BLaER1 (cell line): ENCODE data around the gene USP49.
"Not testable (repeated sequence)": the region's sequence is repeated elsewhere in the genome, so short reads cannot be mapped to it uniquely, and the experiment has no call there.

Experiments used
- H3K27ac ChIP-seq: shearing (Covaris generic); formaldehyde crosslinking; 2 replicates; pipeline ENCODE4 v1.8.1; 2022
- H3K27me3 ChIP-seq: shearing (Covaris generic); formaldehyde crosslinking; 2 replicates; pipeline ENCODE4 v1.8.1; 2022
- H3K36me3 ChIP-seq: shearing (Covaris generic); formaldehyde crosslinking; 2 replicates; pipeline ENCODE4 v1.8.1; 2022
- H3K4me1 ChIP-seq: shearing (Covaris generic); formaldehyde crosslinking; 2 replicates; pipeline ENCODE4 v1.8.1; 2022
- H3K4me2 ChIP-seq: shearing (Covaris generic); formaldehyde crosslinking; 2 replicates; pipeline ENCODE4 v1.8.1; 2022
- H3K4me3 ChIP-seq: shearing (Covaris generic); formaldehyde crosslinking; 2 replicates; pipeline ENCODE4 v1.8.1; 2022
- H3K9ac ChIP-seq: shearing (Covaris generic); formaldehyde crosslinking; 2 replicates; pipeline ENCODE4 v1.8.1; 2022
- H3K9me3 ChIP-seq: shearing (Covaris generic); formaldehyde crosslinking; 2 replicates; pipeline ENCODE4 v1.8.1; 2022
- H4K20me1 ChIP-seq: shearing (Covaris generic); formaldehyde crosslinking; 2 replicates; pipeline ENCODE4 v1.8.1; 2022
- Cebpa-rat ChIP-seq: shearing (Covaris generic); IDR thresholded peaks from 2 replicates; pipeline ENCODE4 v1.8.1; 2022

Gene USP49

DNA sequence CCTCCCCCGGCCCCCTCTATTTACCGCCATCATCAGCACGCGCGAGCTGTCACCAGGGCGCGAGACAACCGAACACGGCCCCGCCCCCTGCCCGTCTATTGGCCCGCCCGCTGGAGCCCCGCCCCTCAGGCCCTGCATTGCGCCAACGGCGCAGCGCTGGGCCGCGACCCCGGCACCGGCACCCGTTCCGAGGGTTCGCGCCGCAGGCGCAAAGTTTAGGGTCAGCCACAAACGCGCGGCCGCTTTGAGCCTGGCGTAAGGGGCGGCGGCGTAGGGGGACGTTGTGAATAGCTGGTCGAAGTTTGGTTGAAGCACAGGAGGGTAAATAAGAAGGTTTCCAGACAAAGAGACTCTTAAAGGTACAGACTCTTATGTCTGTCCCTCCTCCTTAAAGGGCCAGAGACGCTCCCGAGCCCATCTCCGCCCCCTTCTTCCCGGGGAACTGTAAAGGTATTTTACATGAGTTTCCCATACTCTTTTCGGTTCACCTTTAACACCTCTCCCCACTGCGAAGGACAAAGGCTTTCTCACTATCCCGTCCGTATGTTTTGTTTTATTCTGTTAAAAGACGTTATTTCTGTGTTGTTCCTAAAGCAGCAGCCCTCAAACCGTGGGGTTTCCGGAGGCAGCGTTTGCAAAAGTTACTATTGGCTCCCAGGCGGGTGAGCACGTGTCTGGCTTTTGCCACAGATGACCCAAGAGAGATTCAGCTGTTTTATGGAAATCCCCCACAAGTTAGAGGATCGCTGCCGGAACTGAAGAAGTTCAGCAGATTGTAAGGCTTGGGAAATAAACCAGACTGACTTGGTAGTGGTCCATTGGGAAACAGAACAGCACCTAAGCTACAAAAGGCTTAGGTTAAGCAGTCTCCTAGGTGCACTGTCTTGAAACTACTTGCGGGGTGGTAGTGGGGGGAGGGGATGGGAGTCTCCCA is at the start of gene USP49:
Gene USP49, minus strand, starts transcription at position 76 of the 934 bp plus-strand sequence. CDS start 88,392 bp downstream, outside the sequence.
- peak within 1 kb of the TSS; percentile 93 for H3K27ac ChIP-seq
- H3K9ac ChIP-seq: peak within 1 kb of the TSS; percentile 92
- peaks cover 31% of the 10 kb centered on the region for H3K36me3 ChIP-seq
- peaks cover 49% of the 10 kb centered on the region for H3K4me1 ChIP-seq
- no peak for TF ChIP-seq Cebpa-rat
- peak within 1 kb of the TSS; percentile 98 for H3K4me2 ChIP-seq
- peak within 1 kb of the TSS; percentile 78 for H3K4me3 ChIP-seq
- no peaks in the 10 kb centered on the region for H3K27me3 ChIP-seq
- peaks cover 39% of the 10 kb centered on the region for H4K20me1 ChIP-seq
- no peaks in the 10 kb centered on the region for H3K9me3 ChIP-seq

DNA sequence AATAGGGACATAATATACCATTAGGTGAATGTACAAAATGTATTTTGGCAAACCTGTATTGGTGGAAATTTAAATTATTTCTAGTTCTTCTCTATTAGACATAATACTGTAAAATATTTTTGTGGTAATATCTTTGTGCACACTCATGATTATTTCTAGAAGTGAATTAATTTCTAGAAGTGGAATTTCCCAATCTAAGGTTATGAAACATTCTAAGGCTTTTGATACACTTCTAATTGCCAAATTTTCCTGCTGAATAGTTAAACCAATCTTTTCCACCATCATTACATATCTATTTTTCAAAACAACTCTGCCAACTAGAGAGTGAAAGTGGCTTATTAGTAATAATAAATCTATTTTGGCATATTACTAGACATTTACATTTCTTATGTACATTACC is 48.3 kb upstream of the USP49 start:
- H3K4me2 ChIP-seq: no peak overlapping the region

DNA sequence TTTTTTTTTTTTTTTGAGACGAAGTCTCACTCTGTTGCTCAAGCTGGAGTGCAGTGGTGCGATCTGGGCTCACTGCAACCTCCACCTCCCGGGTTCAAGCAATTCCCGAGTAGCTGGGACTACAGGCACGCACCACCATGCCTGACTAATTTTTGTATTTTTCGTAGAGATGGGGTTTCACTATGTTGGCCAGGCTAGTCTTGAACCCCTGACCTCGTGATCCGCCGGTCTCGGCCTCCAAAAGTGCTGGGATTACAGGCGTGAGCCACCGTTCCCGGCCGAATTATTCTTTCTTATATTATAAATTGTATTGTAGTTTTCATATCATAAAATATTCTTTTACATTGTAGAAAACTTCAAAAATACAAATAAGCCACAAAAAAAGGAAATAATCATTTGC is 47.7 kb upstream of the USP49 start:
- Histone ChIP-seq H4K20me1 (peaks cover 17% of the 10 kb centered on the region), H3K4me2 (peak overlapping the region; percentile 98), H3K36me3 (peaks cover 39% of the 10 kb centered on the region), H3K4me1 (peaks cover 53% of the 10 kb centered on the region), H3K4me3 (peak overlapping the region; percentile 98; the same call in 1 of the 2 replicates), H3K9ac (peak overlapping the region; percentile 100), H3K27ac (peak overlapping the region; percentile 99)
- H3K27me3 ChIP-seq, H3K9me3 ChIP-seq: not testable (repeated sequence)

More for the DNA sequence above, 48.3 kb upstream of the USP49 start:
- Histone ChIP-seq H3K9me3 (no peaks in the 10 kb centered on the region), H4K20me1 (peaks cover 12% of the 10 kb centered on the region), H3K9ac (no peak overlapping the region), H3K4me3 (no peak overlapping the region), H3K27me3 (no peaks in the 10 kb centered on the region), H3K27ac (no peak overlapping the region), H3K4me1 (peaks cover 47% of the 10 kb centered on the region), H3K36me3 (peaks cover 35% of the 10 kb centered on the region)
- no peak for TF ChIP-seq Cebpa-rat

DNA sequence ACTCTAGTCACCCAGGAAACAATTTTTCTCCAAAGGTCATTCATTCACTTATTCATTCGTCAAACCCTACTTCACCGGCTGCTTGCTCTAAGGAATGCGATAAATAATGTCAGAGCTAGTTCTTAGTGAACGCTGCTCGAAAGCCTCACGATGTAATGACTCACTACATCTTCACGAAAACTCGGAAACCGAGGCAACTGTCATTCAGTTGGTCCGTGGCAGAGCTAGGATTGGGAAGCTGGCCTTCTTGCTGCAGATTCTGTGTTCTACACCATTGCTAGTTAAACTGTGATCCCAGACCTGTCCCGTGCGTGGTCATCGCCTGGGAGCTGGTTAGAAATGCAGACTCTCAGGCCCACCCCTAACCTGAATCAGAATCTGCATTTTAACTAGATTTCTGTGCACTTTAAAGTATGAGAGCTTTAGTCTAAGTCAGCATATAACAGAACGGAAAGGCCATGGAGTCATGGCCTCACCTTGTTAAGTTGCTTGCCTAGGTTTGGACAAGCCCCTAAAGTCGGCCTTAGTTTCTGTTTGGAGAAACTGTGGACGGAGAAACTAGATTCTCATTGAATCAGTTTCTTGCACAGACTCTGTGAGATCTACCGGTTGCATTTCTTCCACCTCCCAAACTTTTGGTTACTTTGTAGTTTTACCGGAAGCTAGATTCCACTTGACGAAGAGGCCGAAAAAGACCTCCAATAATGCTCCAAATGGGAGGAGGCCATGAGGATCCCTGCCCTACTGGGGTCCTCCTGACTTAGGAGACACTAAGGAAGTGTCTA is 47.1 kb upstream of the USP49 start:
- Histone ChIP-seq H3K4me1 (peaks cover 59% of the 10 kb centered on the region), H3K36me3 (peaks cover 42% of the 10 kb centered on the region), H3K27ac (peak overlapping the region; percentile 99), H3K4me2 (peak overlapping the region; percentile 98), H4K20me1 (peaks cover 23% of the 10 kb centered on the region), H3K4me3 (peak overlapping the region; percentile 98), H3K9ac (peak overlapping the region; percentile 100), H3K9me3 (no peaks in the 10 kb centered on the region), H3K27me3 (no peaks in the 10 kb centered on the region)
- no peak for TF ChIP-seq Cebpa-rat

DNA sequence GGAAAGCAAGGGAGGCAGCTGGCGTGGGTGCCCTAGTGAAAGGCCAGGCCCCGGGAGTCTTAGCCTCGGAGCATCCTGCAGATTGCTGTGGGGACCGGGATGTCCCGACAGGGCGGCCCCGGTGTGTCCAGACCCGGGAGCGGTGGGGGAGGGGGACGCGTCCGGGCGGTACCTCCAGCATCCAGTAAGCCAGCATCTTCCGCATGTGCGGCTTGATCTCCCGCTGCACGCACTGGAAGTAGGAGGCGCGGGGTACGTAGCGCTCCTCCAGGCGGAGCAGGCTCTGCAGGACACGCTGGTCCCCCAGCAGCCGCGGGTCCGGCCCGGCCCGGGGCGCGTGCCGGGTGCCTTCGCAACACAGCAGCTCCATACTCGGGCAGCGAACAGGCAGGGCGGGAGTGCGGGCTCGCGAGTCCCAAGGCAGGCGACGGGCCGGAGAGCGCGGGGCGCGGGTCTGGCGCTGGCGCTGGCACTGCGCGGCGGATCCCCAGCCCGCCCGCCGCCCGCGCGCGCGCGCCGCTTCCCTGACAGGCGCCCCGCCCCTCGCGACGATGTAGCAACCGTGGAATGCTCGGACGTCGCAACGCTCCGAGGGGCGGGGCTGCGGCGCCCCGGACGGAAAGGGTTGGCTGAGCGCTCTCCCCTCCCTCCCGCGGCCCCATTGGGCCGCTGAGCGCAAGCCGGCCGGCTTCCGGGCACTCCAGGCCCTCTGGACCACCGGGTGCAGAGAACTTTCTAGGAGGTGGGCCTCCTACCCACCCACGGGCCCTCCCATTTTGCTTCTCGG is 46.3 kb upstream of the USP49 start, which contains the start of gene CCND3:
Gene CCND3, minus strand, starts transcription at position 529 of the 787 bp plus-strand sequence. Its CDS starts 159 bp downstream, at position 370.
- H3K4me3 ChIP-seq: peak within 1 kb of the TSS; percentile 98
- H3K4me2 ChIP-seq: peak within 1 kb of the TSS; percentile 98
- peaks cover 67% of the 10 kb centered on the region for H3K4me1 ChIP-seq
- TF ChIP-seq Cebpa-rat: peak; percentile 88
- H3K36me3 ChIP-seq: peaks cover 50% of the 10 kb centered on the region
- H4K20me1 ChIP-seq: peaks cover 31% of the 10 kb centered on the region
- H3K9me3 ChIP-seq: no peaks in the 10 kb centered on the region
- no peaks in the 10 kb centered on the region for H3K27me3 ChIP-seq
- peak within 1 kb of the TSS; percentile 99 for H3K27ac ChIP-seq
- peak within 1 kb of the TSS; percentile 100 for H3K9ac ChIP-seq

DNA sequence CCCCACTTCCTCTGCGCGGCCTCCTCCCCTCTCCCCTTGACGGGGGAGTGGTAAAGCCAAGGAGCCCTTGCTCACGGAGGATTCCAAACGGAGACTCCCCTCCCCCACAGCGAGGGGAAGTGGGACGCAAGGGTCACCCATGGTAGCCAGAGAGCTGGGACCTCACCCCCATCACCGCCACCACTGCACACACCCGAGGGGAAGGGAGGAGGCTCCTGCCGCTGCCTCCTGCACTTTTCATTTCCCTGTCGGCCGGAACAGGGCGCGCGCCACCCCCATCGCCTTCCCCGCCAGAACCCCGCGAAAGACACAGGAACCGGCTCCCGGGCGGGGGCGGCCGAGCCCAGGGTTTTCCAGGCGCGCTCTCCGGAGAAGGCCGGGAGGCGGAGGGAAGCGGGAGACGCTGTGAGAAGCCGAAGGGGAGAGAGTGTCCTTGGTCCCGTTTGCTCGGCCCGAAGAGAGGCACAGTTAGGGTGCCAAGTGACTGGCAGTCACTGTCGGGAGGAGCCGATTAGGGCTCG is 45.6 kb upstream of the USP49 start:
- H3K4me2 ChIP-seq: peak overlapping the region; percentile 98
- peak overlapping the region; percentile 99 for H3K27ac ChIP-seq
- H4K20me1 ChIP-seq: peaks cover 38% of the 10 kb centered on the region
- TF ChIP-seq Cebpa-rat: no peak
- H3K4me1 ChIP-seq: peaks cover 69% of the 10 kb centered on the region
- peak overlapping the region; percentile 98 for H3K4me3 ChIP-seq
- H3K27me3 ChIP-seq: no peaks in the 10 kb centered on the region
- no peaks in the 10 kb centered on the region for H3K9me3 ChIP-seq
- peaks cover 56% of the 10 kb centered on the region for H3K36me3 ChIP-seq
- H3K9ac ChIP-seq: peak overlapping the region; percentile 100

DNA sequence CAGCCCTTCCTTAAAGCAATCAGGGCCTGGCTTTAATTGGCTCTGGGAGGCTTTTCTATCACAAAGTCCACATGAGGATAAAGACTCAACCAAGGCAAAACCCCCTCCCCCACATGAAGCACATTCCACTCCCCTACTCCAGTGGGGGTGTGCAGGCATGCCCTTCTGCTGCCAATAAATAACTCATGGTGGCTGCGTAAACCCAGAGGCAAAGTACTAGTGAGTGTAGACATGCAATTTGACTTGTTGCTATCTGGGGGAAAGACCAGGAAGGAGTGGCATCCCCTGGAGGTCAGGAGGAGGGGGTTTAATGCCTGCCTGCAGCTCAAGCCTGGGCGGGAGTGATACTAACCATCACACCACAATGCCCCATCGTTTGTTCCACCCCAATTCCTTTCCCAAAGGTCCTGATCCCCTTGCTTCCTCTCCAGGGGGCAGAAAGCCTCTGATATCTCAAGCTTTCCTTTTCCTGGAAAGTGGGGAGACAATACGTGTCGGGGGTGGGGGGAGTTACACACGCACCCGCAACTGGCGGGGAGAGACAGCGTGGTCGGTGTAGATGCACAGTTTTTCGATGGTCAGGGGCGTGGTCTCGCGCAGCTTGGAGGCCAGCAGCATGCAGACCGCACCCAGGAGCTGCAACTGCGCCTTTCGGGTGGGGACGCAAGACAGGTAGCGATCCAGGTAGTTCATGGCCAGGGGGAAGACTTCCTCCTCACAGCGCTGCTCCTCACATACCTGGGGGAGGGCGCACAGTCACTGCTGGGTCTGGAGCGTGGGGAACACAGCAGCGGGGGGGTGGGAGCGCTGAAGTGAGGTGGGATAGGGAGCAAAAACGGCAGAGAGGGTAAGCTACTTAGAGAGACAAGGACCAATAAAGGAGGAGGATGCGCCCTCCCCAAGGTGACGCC is 44.9 kb upstream of the USP49 start:
- Histone ChIP-seq H3K4me2 (peak overlapping the region; percentile 98), H4K20me1 (peaks cover 45% of the 10 kb centered on the region), H3K9me3 (no peaks in the 10 kb centered on the region), H3K4me3 (peak overlapping the region; percentile 98), H3K9ac (peak overlapping the region; percentile 100), H3K27me3 (no peaks in the 10 kb centered on the region), H3K27ac (peak overlapping the region; percentile 99), H3K36me3 (peaks cover 63% of the 10 kb centered on the region), H3K4me1 (peaks cover 69% of the 10 kb centered on the region)
- no peak for TF ChIP-seq Cebpa-rat

DNA sequence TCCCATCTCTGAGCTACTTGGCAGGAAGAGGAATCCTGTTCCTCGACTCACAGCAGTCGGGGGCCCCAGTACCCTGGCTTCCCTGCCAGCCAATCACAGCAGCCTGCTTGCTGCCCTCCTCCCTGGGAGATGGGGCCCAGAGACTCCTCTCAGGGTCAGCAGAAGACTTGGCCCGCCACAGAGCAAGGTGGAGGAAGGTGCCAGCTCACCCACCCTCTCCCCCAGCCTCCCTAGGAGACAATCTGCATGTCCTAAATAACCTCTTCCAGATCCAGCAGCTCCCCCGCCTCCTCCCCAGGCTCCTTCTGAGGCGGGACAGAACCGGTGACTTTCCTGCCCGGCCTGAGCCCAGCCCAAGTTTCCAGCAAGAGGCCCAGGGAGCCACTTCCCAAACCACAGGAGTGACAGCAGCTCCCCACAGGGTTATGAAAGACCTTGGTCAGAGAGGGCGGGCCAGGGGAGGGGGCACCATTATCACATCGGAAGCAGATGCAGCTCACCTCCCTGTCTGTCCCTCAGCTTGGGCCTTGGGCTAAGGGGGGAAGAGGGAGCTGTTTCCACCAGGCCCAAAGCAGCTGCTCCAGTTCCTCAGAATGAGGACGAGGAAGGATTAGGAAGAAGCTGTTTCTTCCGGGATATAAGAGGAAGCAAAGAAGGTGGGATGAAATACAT is 44.1 kb upstream of the USP49 start:
- peak; percentile 43; the same call in 1 of the 2 replicates for TF ChIP-seq Cebpa-rat
- Histone ChIP-seq H3K27me3 (no peaks in the 10 kb centered on the region), H3K4me1 (peaks cover 69% of the 10 kb centered on the region), H3K9me3 (no peaks in the 10 kb centered on the region), H4K20me1 (peaks cover 53% of the 10 kb centered on the region), H3K9ac (peak overlapping the region; percentile 100), H3K4me2 (peak overlapping the region; percentile 98), H3K27ac (peak overlapping the region; percentile 99), H3K36me3 (peaks cover 71% of the 10 kb centered on the region), H3K4me3 (peak overlapping the region; percentile 98)
